Caco-2 (cell line): ENCODE results near the gene ORC4. TPM values are rescaled to one million over a fixed set of nuclear protein-coding genes. Genes with fewer than 3 reads are reported as not detected.

Experiments
- BruUV-seq: library from RNA; stranded (reverse); fragments of 400-500 nt; replicated peaks from 2 replicates; lab custom pipeline; 2021; lab: Mats Ljungman, UMichigan
- CTCF ChIA-PET: fragments of 300-600 bp; sonication (Branson Sonifier 250); formaldehyde crosslinking; loops from one replicate; lab custom pipeline; 2022; ENCODE audit warnings: antibody characterized with exemption; lab: Charles Lee
- POLR2A ChIA-PET: fragments of 300-600 bp; sonication (Branson Sonifier 250); formaldehyde crosslinking; loops from one replicate; lab custom pipeline; 2022; ENCODE audit warnings: antibody characterized with exemption; lab: Charles Lee
- DNase-seq, 2 experiments: peaks; one replicate each; pipeline versions ENCODE4 v3.0.0 to v3.0.0-alpha.2; 2020 to 2022
- H3K27me3 ChIP-seq: replicated peaks from 2 replicates; pipeline ENCODE4 v1.6.0; 2011; ENCODE audit warnings: low read length; ENCODE audit not compliant: control insufficient read depth, insufficient read depth
- H3K36me3 ChIP-seq: 2 replicates; pipeline ENCODE4 v1.5.1; 2011; ENCODE audit warnings: low read length; ENCODE audit not compliant: control insufficient read depth, insufficient read depth
- H3K4me1 ChIP-seq: fragments of 250-450 bp; sonication (Bioruptor Pico); 2 replicates; pipeline ENCODE4 v1.5.1; 2020; ENCODE audit warnings: mild to moderate bottlenecking
- H3K4me3 ChIP-seq: 2 replicates; pipeline ENCODE4 v1.5.1; 2011; ENCODE audit warnings: low read depth, mild to moderate bottlenecking, control low read depth, low read length
- H3K9me3 ChIP-seq: fragments of 250-450 bp; sonication (Bioruptor Pico); 2 replicates; pipeline ENCODE4 v1.5.1; 2020; ENCODE audit warnings: mild to moderate bottlenecking, moderate library complexity
- H3K27ac Mint-ChIP-seq: one replicate; pipeline ENCODE4 v1.8.0; 2022; ENCODE audit warnings: mixed read lengths; ENCODE audit not compliant: unreplicated experiment
- H3K27me3 Mint-ChIP-seq: one replicate; pipeline ENCODE4 v1.8.0; 2022; ENCODE audit warnings: mixed read lengths; ENCODE audit not compliant: insufficient read depth, unreplicated experiment
- H3K36me3 Mint-ChIP-seq: one replicate; pipeline ENCODE4 v1.8.0; 2022; ENCODE audit warnings: mild to moderate bottlenecking, mixed read lengths; ENCODE audit not compliant: insufficient read depth, unreplicated experiment
- H3K4me1 Mint-ChIP-seq: one replicate; pipeline ENCODE4 v1.8.0; 2022; ENCODE audit warnings: low read depth, mixed read lengths; ENCODE audit not compliant: unreplicated experiment
- H3K4me3 Mint-ChIP-seq: one replicate; pipeline ENCODE4 v1.8.0; 2022; ENCODE audit warnings: mild to moderate bottlenecking, moderate library complexity, mixed read lengths; ENCODE audit not compliant: unreplicated experiment
- H3K9me3 Mint-ChIP-seq: one replicate; pipeline ENCODE4 v1.8.0; 2022; ENCODE audit warnings: mixed read lengths; ENCODE audit not compliant: unreplicated experiment
- CTCF ChIP-seq, 2 experiments: fragments of 200-600 bp in 1 of 2; IDR thresholded peaks; 1 replicate in 1 of 2; 2 replicates in 1 of 2; pipeline versions ENCODE4 v1.5.1 to v1.8.0; 2011 to 2022; ENCODE audit warnings: antibody characterized with exemption in 1 of 2, control low read depth in 1 of 2, inconsistent platforms in 1 of 2, low read depth in 1 of 2, low read length in 1 of 2, mild to moderate bottlenecking in 1 of 2, moderate library complexity in 1 of 2; ENCODE audit not compliant: insufficient read depth in 1 of 2, severe bottlenecking in 1 of 2, unreplicated experiment in 1 of 2
- intact Hi-C: fragments of 100-400 bp; cut with micrococcal nuclease; formaldehyde crosslinking; loops from one replicate; pipeline ENCODE4 v1.10.0; 2022; ENCODE audit not compliant: unreplicated experiment
- total RNA-seq: library from RNA; stranded (reverse); gene quantifications from 2 replicates; pipeline ENCODE4 v1.2.3, GENCODE V29; 2022

Gene ORC4
- total RNA-seq, 1 experiment from 2014 or later, result 56.3 TPM

DNA sequence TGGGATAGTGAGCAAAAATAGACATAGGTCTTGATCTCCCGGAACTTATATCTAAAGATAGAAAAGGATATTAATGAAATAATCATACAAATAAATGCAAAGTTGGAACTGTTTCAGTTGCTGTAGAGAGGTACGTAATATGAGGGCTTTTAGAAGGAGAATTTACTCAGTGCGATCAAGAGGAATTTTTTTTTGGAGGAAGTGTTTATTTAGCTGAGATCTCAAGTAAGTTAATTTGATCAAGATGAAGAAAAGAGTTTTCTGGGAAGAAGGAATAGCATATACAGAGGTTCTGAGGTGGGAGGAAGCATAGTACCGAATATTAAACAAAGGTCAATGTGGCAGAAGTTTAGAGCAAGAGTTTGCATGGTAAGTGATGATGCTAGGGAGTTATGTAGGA lies 11.7 kb upstream of the ORC4 start:
- Histone ChIP-seq H3K9me3 (no peaks in the 10 kb centered on the region), H3K27me3 (no peaks in the 10 kb centered on the region), H3K4me1 (no peaks in the 10 kb centered on the region), H3K4me3 (no peak overlapping the region), H3K36me3 (no peaks in the 10 kb centered on the region)
- TF ChIP-seq CTCF (IDR thresholded peaks at IDR 0.05; ENCODE audit: insufficient read depth in 1 of 2, low read depth in 1 of 2, low read length in 1 of 2, severe bottlenecking in 1 of 2, unreplicated experiment in 1 of 2), result no peak
- CTCF ChIA-PET, result interaction anchor here (0.7 kb wide), 1 partner anchor 486 kb away, joined by 3 read pairs; no protein-coding TSS in a partner anchor
- no peaks in the 10 kb centered on the region for H3K4me1 Mint-ChIP-seq
- intact Hi-C loops, result no loop called here
- H3K4me3 Mint-ChIP-seq, result no peak overlapping the region
- BruUV-seq, result no TSS peak
- DNase-seq, result no peak
- no peak overlapping the region for H3K27ac Mint-ChIP-seq
- POLR2A ChIA-PET, result no interaction called here
- no peaks in the 10 kb centered on the region for H3K27me3 Mint-ChIP-seq
- no peaks in the 10 kb centered on the region for H3K9me3 Mint-ChIP-seq
- no peaks in the 10 kb centered on the region for H3K36me3 Mint-ChIP-seq

GRCh38 chr2:148031152-148031551 lies 10.6 kb upstream of the ORC4 start:
- ChIA-PET POLR2A (no interaction called here), CTCF (no interaction called here)
- no peaks in the 10 kb centered on the region for H3K9me3 Mint-ChIP-seq
- DNase-seq, result no peak
- H3K27me3 Mint-ChIP-seq, result no peaks in the 10 kb centered on the region
- H3K9me3 ChIP-seq, result no peaks in the 10 kb centered on the region
- intact Hi-C loops, result no loop called here
- no peaks in the 10 kb centered on the region for H3K36me3 Mint-ChIP-seq
- H3K27me3 ChIP-seq, result no peaks in the 10 kb centered on the region
- no peak overlapping the region for H3K4me3 Mint-ChIP-seq
- no peaks in the 10 kb centered on the region for H3K4me1 Mint-ChIP-seq
- no peaks in the 10 kb centered on the region for H3K4me1 ChIP-seq
- no peak for TF ChIP-seq CTCF (IDR thresholded peaks at IDR 0.05; ENCODE audit: insufficient read depth in 1 of 2, low read depth in 1 of 2, low read length in 1 of 2, severe bottlenecking in 1 of 2, unreplicated experiment in 1 of 2)
- no TSS peak for BruUV-seq
- no peak overlapping the region for H3K4me3 ChIP-seq
- no peaks in the 10 kb centered on the region for H3K36me3 ChIP-seq
- no peak overlapping the region for H3K27ac Mint-ChIP-seq

GRCh38 chr2:148028781-148029180 lies 8.2 kb upstream of the ORC4 start:
- Histone ChIP-seq H3K27me3 (no peaks in the 10 kb centered on the region), H3K4me3 (no peak overlapping the region), H3K9me3 (no peaks in the 10 kb centered on the region), H3K36me3 (no peaks in the 10 kb centered on the region), H3K4me1 (no peaks in the 10 kb centered on the region)
- Mint-ChIP-seq H3K4me1 (peaks cover 7% of the 10 kb centered on the region), H3K36me3 (no peaks in the 10 kb centered on the region), H3K4me3 (no peak overlapping the region), H3K9me3 (no peaks in the 10 kb centered on the region), H3K27me3 (no peaks in the 10 kb centered on the region), H3K27ac (no peak overlapping the region)
- DNase-seq, result no peak
- ChIA-PET POLR2A (interaction anchor here (0.6 kb wide), 1 partner anchor 8 kb away, joined by 3 read pairs; the partner anchor contains the start of genes MBD5 and ORC4), CTCF (no interaction called here)
- intact Hi-C loops, result loop anchor here (10.0 kb wide), 1 partner anchor 616 kb away; the partner anchor contains the start of gene EPC2
- no TSS peak for BruUV-seq
- no peak for TF ChIP-seq CTCF (IDR thresholded peaks at IDR 0.05; ENCODE audit: insufficient read depth in 1 of 2, low read depth in 1 of 2, low read length in 1 of 2, severe bottlenecking in 1 of 2, unreplicated experiment in 1 of 2)
